Measurements from ENCODE around the gene ERAP2. TPM values are rescaled to one million over a fixed set of nuclear protein-coding genes. Genes with fewer than 3 reads are reported as not detected.
A peak's percentile ranks its signal among the peaks of the same experiment; 100 is the strongest.
"Not testable (repeated sequence)": the region's sequence is repeated elsewhere in the genome, so short reads cannot be mapped to it uniquely, and the experiment has no call there.

ERAP2 gene
- total RNA-seq, 3 donors from 2014 or later = 16.1 to 44.8 (median 19.5) TPM

DNA sequence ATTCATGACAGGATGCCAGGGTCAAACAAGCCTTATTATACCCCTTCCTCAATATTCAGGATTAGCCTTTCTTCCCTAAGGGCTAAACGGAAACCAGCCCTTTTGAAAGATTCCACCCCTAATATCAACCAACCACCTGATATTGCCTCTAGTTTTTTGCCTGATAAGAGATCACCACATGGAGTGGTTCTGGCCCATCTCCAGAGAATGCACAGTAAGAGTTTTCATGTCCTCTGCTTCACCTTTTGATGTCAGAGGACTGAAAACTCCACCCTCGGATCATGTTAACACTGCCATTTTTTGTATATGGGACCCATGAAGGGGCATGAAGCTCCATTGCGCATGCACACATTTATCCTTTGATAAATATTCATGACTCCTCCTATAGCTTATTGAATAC, 53.8 kb downstream of the ERAP2 start:
- TF ChIP-seq, protein P1, sequence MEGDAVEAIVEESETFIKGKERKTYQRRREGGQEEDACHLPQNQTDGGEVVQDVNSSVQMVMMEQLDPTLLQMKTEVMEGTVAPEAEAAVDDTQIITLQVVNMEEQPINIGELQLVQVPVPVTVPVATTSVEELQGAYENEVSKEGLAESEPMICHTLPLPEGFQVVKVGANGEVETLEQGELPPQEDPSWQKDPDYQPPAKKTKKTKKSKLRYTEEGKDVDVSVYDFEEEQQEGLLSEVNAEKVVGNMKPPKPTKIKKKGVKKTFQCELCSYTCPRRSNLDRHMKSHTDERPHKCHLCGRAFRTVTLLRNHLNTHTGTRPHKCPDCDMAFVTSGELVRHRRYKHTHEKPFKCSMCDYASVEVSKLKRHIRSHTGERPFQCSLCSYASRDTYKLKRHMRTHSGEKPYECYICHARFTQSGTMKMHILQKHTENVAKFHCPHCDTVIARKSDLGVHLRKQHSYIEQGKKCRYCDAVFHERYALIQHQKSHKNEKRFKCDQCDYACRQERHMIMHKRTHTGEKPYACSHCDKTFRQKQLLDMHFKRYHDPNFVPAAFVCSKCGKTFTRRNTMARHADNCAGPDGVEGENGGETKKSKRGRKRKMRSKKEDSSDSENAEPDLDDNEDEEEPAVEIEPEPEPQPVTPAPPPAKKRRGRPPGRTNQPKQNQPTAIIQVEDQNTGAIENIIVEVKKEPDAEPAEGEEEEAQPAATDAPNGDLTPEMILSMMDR (IDR thresholded peaks at IDR 0.05) = no peak
- no peaks in the 10 kb centered on the region for H3K36me3 ChIP-seq (ENCODE audit: low read depth)
- H3K4me1 ChIP-seq (ENCODE audit: low read depth) = peaks cover 19% of the 10 kb centered on the region
- ATAC-seq (no peak), DNase-seq (no peak)
- no peak overlapping the region for H3K4me3 ChIP-seq
- no peaks in the 10 kb centered on the region for H3K9me3 ChIP-seq
- intact Hi-C loops (cut with DNase I, micrococcal nuclease) = no loop called here

DNA sequence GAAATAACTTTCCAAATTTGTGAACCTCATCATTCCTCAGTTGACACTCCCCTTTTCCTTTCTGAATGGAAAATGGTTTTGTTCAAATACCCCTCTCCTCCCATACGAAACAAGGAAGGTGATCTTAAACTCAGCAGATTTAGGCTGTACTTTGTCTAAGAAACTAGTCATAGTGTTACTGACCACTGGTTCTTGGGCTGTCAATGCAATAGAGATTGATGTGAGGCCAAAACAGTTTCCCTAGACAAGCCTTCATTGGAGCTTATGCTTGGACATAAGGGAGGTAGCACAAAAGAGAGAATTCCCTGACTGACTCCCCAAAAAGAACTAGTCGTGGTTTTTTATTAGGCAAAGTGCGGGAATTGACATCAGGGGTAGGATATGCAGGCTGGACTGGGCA, 54.3 kb downstream of the ERAP2 start:
- Histone ChIP-seq H3K36me3 (ENCODE audit: low read depth) (no peaks in the 10 kb centered on the region), H3K4me3 (no peak overlapping the region), H3K4me1 (ENCODE audit: low read depth) (peaks cover 19% of the 10 kb centered on the region), H3K9me3 (no peaks in the 10 kb centered on the region)
- intact Hi-C loops (cut with DNase I, micrococcal nuclease) = no loop called here
- TF ChIP-seq, protein P1 (IDR thresholded peaks at IDR 0.05) = no peak
- ATAC-seq = no peak
- DNase-seq = no peak

DNA sequence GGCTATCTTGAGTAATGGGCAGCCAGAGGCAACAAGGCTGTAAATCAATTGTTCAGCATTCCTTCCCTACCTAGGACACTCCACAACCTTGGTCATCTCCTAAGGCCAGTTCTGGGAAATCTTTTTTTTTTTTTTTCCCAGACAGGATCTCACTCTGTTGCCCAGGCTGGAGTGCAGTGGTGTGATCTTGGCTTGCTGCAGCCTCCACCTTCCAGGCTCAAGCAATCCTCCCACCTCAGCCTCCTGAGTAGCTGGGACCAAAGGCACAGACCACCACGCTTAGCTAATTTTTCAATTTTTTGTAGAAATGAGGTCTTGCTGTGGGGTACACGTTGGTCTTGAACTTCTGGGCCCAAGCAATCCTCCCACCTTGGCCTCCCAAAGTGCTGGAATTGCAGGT, 54.7 kb downstream of the ERAP2 start:
- ATAC-seq; H3K36me3 ChIP-seq (ENCODE audit: low read depth); H3K4me3 ChIP-seq; H3K9me3 ChIP-seq; intact Hi-C loops (cut with DNase I, micrococcal nuclease); DNase-seq: not testable (repeated sequence)
- peaks cover 19% of the 10 kb centered on the region for H3K4me1 ChIP-seq (ENCODE audit: low read depth)

DNA sequence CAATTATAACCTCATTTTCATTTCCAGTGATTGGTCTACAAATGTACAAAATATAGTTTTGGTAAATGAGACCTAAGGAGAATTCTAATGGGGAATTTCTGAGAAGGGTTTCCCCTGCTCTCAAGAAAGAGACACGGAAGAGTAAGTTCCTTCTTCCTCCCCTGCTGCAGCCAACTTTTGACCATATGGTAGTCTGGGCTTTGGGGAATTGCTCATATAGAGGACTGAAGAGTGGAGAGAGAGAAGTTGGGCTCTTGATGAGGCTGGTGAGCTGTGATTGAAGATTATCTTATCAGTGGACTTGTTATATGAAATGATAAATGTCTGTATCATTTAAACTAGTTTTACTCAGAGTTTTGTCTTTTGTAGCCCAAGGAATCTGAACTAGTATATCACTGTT, 55.3 kb downstream of the ERAP2 start:
- TF ChIP-seq, protein P1 (IDR thresholded peaks at IDR 0.05) = no peak
- ATAC-seq = no peak
- Histone ChIP-seq H3K9me3 (no peaks in the 10 kb centered on the region), H3K4me1 (ENCODE audit: low read depth) (peaks cover 19% of the 10 kb centered on the region), H3K36me3 (ENCODE audit: low read depth) (no peaks in the 10 kb centered on the region), H3K4me3 (no peak overlapping the region)
- DNase-seq = no peak
- intact Hi-C loops (cut with DNase I, micrococcal nuclease) = no loop called here

DNA sequence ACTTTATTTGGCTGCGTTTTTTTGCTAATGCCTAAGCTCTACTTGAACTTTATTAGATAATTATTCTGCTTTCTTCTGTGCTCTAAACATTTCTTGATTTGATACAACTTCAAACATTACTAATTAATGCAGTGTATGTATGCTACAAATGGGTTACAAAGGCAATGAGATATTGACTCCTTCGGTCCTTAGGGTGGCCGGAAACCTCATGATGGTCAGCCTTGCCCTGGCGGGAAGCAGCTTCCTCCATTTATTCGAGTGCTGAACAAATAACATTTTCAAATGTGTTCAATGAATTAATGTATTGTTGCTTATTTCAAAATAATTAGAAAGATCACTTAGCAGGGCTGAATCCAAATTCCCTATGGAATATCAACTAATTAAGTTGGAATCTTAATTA, 55.7 kb downstream of the ERAP2 start:
- Histone ChIP-seq H3K9me3 (no peaks in the 10 kb centered on the region), H3K36me3 (ENCODE audit: low read depth) (no peaks in the 10 kb centered on the region), H3K4me1 (ENCODE audit: low read depth) (peaks cover 19% of the 10 kb centered on the region), H3K4me3 (no peak overlapping the region)
- TF ChIP-seq, protein P1 (IDR thresholded peaks at IDR 0.05) = no peak
- DNase-seq (no peak), ATAC-seq (no peak)
- intact Hi-C loops (cut with DNase I, micrococcal nuclease) = no loop called here

DNA sequence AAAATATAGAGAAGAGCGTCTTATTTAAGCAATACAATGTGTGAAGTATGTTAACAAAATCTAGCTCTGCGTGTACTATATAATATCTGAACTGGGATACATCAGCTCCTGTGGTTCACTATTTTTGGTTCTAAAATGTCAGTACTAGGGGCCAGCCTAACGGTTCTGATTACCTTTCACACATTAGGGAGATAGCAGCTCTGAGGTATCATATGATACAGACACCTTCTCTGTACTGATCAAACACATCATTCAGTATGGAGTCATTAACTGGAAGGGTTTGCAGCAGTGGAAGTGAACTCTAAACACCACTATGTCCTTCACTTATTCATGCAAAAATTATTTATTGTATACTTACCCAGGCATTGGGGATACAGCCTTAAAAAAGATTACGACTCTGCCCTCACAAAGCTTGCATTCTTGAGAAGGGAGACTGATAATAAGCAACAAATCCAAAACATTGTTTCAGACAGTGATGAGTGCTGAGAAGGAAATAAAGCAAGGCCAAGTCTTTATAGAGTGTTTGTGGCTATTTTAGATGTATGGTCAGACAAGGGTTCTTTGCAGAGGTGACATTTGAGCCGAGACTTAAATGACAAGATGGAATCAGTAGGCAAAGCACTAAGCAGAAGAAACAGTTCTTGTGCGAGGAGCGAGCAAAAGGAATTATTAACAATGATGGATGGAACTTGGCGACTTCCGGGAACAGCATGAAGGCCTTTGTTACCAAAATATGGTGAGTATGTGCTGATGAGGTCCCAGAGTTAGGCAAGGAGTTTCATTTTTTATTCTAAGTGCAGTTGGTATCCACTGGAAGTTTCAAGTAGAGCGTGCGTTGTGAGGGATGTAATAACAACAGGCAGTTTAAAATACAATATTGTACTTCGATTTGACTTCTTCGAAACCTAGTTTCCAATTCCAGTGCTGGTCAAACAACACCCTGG, 57.7 kb downstream of the ERAP2 start:
- Histone ChIP-seq H3K9me3 (no peaks in the 10 kb centered on the region), H3K36me3 (ENCODE audit: low read depth) (no peaks in the 10 kb centered on the region), H3K4me3 (peak overlapping the region; percentile 85), H3K4me1 (ENCODE audit: low read depth) (peaks cover 19% of the 10 kb centered on the region)
- intact Hi-C loops (cut with DNase I, micrococcal nuclease) = no loop called here
- DNase-seq = no peak
- ATAC-seq = no peak
- TF ChIP-seq, protein P1 (IDR thresholded peaks at IDR 0.05) = no peak

All from mucosa of descending colon (tissue), 3 donors.